Vagina (tissue), 2 donors: ENCODE data around the gene ALDH16A1.

Experiments used
- POLR2A ChIP-seq, 2 donors: fragments of 450-650 bp; IDR thresholded peaks; one replicate each; pipeline ENCODE4 v1.6.1; 2017; ENCODE audit warnings: antibody characterized with exemption in 2 of 2, mild to moderate bottlenecking in 2 of 2, moderate library complexity in 2 of 2
- POLR2AphosphoS5 ChIP-seq, 2 donors: sonication (generic); formaldehyde crosslinking; IDR thresholded peaks; one replicate each; pipeline ENCODE4 v1.9.0; 2017; ENCODE audit warnings: antibody characterized with exemption in 2 of 2, mild to moderate bottlenecking in 2 of 2, low read depth in 1 of 2; ENCODE audit not compliant: insufficient read depth in 1 of 2

- no peak for TF ChIP-seq POLR2AphosphoS5 (IDR thresholded peaks at IDR 0.05; ENCODE audit: insufficient read depth in 1 of 2, low read depth in 1 of 2)
- TF ChIP-seq POLR2A (IDR thresholded peaks at IDR 0.05) = no peak
Observed at GRCh38 chr19:49437231-49437630, 15.8 kb upstream of the ALDH16A1 start.
